Stimulated activated CD8-positive, alpha-beta memory T cell treated with anti-CD3 and anti-CD28 coated beads, Interleukin-7, amount 100 ng/mL, for 48 hours (primary cell): ENCODE data around the gene SCARB1.

Experiments
- DNase-seq, 2 donors: peaks; one replicate each; pipeline ENCODE4 v3.0.0-alpha.2; 2020; ENCODE audit warnings: low read depth in 1 of 2; ENCODE audit errors: extremely low read depth in 1 of 2

SCARB1 gene

GRCh38 chr12:124865728-124866127 lies 2.1 kb upstream of the SCARB1 start:
- DNase-seq = no peak

DNA sequence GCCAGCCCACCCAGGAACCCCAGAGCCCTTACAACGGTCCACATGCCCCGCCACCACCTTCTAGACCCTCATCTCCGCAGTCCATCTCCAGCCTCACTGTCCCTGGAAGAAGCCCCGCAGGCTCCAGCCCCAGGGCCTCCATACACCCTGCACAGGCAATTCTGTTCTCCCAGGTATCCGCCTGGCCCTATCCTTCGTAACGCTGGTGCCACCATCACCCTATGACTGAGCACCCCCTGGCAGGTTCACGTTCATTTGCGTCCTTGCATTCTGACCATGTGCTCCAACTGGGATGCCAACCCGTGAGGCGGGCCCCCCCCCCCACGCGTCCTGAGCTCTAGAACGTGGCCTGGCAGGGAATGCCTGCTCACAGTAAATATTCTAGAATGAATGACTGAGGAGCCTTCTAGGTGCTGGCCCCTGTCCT lies 675 bp upstream of the SCARB1 start:
- DNase-seq = no peak

- DNase-seq = no peak
These were observed 772 bp downstream of the SCARB1 start for GRCh38 chr12:124862768-124863415.

GRCh38 chr12:124861898-124862676 lies 1.6 kb downstream of the SCARB1 start:
- DNase-seq = no peak

- no peak for DNase-seq
These were observed 2.2 kb downstream of the SCARB1 start for GRCh38 chr12:124861492-124861891.

- no peak for DNase-seq
These were observed 5.7 kb downstream of the SCARB1 start for GRCh38 chr12:124857921-124858461.

DNA sequence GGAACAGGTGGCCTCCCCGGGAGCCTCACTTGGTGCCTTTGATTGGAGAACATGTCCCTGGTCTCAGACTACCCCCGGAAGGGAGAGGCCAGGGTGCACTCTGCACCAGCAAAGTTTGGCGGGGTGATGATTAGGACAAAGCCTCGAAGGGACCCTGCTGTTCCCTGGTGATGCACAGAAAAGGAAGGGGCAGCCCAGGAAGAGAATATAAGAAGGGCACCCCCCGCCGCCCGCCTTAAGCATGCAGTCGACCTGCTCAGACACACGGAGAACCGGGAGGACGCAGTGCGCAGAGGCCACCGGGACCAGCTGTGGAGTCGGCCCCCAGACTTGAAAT lies 6.9 kb downstream of the SCARB1 start:
- DNase-seq = no peak

DNA sequence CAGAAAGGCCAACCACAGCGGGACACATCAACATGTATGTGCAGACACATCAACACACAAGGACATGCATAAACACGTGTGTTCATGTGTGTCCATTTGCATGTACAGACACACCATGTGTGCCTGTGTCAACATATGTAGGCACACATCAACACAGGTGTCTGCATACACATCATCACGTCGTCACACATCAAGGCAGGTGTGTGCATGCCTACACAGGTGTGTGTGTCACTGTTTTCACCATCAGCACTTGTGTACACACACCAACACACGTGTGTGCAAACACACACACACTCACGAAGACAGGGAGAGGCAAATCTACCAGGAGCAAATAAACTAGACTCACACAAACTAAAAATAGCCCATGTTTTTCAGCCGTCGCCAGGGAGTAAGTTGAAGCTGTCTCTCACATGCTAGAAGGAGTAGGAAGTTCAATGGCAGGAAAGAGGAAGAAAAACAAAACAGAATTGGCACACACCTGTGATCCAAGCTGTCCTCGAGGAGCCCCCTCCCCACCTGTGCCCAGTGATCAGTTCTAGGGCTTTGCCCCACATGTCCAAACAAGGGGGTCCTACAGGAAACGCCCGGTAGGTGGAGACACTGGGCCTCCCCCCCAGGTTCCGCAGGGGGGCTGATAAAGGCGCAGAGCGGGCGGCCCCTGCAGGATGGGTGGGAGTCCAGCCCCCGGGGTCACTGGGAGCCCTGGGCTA lies 7.4 kb downstream of the SCARB1 start:
- no peak for DNase-seq

DNA sequence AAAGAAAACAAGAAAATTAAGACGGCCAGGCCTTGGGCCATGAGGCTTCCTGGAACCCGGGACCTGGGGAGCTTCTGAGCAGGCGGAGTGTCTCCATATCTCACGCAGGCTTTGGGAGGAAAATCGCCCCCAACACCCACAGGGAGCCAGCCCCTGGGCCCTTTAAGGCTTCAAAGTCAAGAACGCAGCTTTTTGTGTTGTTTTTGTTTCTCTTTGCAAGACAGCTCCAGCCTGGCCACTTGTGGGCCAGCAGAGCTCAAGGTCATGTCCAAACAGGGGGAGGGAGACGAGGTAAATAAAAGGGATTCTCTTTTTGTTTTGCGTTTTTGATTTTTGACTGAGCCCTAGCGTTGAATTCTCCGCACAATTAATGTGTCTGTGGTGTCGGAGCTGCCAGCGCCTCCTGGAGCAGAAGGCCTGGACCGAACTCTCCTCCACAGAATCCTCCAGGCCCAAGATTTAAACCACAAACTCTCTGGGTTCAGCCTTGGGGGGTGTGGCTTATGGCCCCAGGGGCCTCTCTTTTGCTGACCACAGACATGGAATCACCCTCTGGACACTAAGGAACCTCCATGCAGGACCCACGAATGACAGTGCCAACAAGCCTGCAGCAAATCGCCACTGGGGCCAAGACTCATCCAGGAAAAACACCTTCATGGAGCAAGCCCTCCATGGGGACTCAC lies 8.2 kb downstream of the SCARB1 start:
- no peak for DNase-seq

- DNase-seq = no peak
These were observed 9.0 kb downstream of the SCARB1 start for GRCh38 chr12:124854637-124855184.

- DNase-seq = no peak
These were observed 9.7 kb downstream of the SCARB1 start for GRCh38 chr12:124853781-124854636.

GRCh38 chr12:124852911-124853427 lies 10.7 kb downstream of the SCARB1 start:
- DNase-seq = no peak

- DNase-seq = no peak
These were observed 11.3 kb downstream of the SCARB1 start for GRCh38 chr12:124852329-124852831.

DNA sequence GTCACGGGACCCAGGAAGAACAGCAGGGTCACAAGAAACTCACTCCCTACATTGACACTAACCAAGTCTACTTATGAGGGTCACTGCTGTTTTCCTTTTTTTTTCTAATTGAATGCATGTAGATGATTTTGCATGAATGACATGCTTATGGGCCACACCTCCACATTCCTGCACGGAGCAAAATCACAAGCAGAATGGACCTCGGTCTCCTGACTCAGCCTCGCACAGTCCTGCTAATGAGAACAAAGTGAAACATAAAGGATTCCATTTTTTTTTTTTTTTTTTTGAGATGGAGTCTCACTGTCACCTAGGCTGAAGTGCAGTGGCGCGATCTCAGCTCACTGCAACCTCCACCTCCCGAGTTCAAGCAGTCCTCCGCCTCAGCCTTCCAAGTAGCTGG lies 12.3 kb downstream of the SCARB1 start:
- DNase-seq = no peak

DNA sequence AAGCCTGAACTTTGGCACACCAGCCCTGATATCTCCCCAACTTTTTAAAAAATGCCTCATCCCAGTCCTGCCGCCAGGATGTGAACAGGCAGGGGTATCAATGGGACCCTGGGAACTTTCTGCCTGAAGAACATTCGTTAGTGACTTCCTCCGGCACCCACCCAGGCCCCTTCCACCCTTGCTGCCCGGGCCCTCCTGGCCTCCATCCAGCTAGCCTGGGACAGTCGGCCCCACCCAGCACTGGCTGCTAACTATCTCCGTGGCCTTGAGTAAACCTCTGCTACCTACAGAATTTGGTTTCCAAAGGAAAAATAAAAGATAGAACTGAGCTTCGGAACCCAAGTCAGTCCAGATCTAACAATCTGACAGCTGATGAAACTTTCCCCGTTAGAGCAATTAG lies 14.3 kb downstream of the SCARB1 start:
- no peak for DNase-seq

- DNase-seq = no peak
These were observed 14.9 kb downstream of the SCARB1 start for GRCh38 chr12:124848621-124849380.

DNA sequence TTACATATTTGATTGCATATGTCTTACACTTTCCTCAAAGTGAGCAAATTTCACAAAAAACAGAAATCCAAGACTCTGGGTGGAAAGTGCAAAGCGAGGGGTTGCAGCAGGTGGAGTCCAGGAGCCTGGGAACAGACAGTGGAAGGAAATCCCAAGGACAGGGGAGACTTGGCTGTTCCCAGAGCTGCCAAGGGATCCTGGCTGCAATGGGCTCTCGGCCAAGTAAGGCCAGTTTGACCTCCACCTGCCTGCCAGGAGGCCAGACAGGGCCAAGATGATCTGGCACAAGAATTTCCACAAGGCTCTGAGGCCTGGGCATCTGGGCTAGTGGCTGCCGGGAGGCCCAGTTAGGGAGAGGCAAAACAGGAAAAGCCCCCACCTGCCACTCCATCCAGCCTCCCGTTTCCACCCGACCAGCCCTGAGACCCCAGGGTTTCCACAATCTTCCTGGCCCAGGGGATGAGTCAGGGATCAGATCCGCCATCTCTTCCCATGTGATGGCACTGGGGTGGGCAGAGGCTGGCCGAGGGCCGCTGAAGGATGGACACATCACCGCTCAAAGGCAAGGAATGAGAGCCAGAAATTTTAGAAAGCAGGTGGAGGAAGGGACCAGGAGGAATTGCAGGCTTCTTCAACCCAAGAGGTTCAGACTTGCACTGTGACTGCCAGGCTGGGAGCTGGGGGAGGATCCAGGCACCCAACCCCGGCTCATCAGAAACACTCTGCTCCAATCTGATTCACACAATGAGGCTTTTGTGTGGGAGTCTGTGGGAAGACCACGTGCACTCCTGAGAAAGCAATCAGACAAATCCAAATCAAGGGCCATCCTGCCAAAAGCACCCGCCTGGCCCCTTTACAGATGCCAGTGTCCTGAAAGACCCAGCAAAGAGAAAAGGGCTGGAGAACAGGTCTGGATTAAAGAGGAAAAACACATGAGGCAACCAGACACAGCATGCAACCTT lies 16.3 kb downstream of the SCARB1 start:
- no peak for DNase-seq
